Peyer's patch (tissue), 4 donors: ENCODE data around the gene MGLL.

Source experiments
- POLR2A ChIP-seq, 2 donors: fragments of 450-650 bp; IDR thresholded peaks; one replicate each; pipeline ENCODE4 v1.5.1; 2017; ENCODE audit warnings: antibody characterized with exemption in 2 of 2, mild to moderate bottlenecking in 2 of 2, moderate library complexity in 2 of 2
- TF ChIP-seq, protein P1 (sequence below), 6 experiments: fragments of 450-650 bp in 4 of 6; fragments of 200-600 bp in 2 of 6; sonication (generic) in 1 of 6; IDR thresholded peaks; one replicate each; pipeline ENCODE4 v1.5.1; 2017 to 2019; ENCODE audit warnings: antibody characterized with exemption in 6 of 6, mild to moderate bottlenecking in 3 of 6, moderate library complexity in 1 of 6

DNA sequence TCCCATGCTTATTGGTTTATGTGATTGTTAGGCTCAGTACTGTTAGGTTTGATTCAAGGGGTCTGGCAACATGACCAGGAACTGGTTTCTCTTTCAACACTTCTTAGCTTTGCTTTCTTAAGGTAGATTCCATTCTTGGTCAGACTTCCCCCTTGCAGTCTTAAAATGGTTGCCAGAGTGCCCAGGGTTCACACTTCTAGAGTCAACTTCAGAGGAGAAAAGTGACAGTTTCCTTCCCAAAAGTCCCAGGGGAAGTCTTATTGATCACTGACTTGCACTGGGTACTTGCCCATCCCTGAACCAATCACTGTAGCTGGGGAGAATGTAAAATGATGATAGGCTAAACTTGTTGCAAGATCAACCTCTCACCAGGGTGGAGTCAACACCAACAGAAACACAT is 14.1 kb downstream of the MGLL start:
- TF ChIP-seq, protein P1, sequence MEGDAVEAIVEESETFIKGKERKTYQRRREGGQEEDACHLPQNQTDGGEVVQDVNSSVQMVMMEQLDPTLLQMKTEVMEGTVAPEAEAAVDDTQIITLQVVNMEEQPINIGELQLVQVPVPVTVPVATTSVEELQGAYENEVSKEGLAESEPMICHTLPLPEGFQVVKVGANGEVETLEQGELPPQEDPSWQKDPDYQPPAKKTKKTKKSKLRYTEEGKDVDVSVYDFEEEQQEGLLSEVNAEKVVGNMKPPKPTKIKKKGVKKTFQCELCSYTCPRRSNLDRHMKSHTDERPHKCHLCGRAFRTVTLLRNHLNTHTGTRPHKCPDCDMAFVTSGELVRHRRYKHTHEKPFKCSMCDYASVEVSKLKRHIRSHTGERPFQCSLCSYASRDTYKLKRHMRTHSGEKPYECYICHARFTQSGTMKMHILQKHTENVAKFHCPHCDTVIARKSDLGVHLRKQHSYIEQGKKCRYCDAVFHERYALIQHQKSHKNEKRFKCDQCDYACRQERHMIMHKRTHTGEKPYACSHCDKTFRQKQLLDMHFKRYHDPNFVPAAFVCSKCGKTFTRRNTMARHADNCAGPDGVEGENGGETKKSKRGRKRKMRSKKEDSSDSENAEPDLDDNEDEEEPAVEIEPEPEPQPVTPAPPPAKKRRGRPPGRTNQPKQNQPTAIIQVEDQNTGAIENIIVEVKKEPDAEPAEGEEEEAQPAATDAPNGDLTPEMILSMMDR (IDR thresholded peaks at IDR 0.05): no peak
- no peak for TF ChIP-seq POLR2A (IDR thresholded peaks at IDR 0.05)
